Endothelial cell (in vitro differentiated cells): ENCODE results near the gene EGFLAM. TPM values are rescaled to one million over a fixed set of nuclear protein-coding genes. Genes with fewer than 3 reads are reported as not detected.

ENCODE experiments used
- DNase-seq: peaks from one replicate; pipeline ENCODE4 v3.0.0; 2021; ENCODE audit warnings: low spot score
- H3K27ac Mint-ChIP-seq: one replicate; pipeline ENCODE4 v1.8.0; 2021; ENCODE audit warnings: mixed read lengths, inconsistent platforms; ENCODE audit not compliant: unreplicated experiment
- H3K27me3 Mint-ChIP-seq: one replicate; pipeline ENCODE4 v1.8.0; 2021; ENCODE audit warnings: mild to moderate bottlenecking, moderate library complexity, mixed read lengths, inconsistent platforms; ENCODE audit not compliant: unreplicated experiment
- H3K36me3 Mint-ChIP-seq: one replicate; pipeline ENCODE4 v1.8.0; 2021; ENCODE audit warnings: mild to moderate bottlenecking, low read depth, mixed read lengths, inconsistent platforms; ENCODE audit not compliant: unreplicated experiment
- H3K4me1 Mint-ChIP-seq: one replicate; pipeline ENCODE4 v1.8.0; 2021; ENCODE audit warnings: mild to moderate bottlenecking, mixed read lengths, inconsistent platforms; ENCODE audit not compliant: unreplicated experiment
- H3K4me3 Mint-ChIP-seq: one replicate; pipeline ENCODE4 v1.8.0; 2021; ENCODE audit warnings: mild to moderate bottlenecking, mixed read lengths, inconsistent platforms; ENCODE audit not compliant: unreplicated experiment
- H3K9me3 Mint-ChIP-seq: one replicate; pipeline ENCODE4 v1.8.0; 2021; ENCODE audit warnings: mixed read lengths, inconsistent platforms; ENCODE audit not compliant: unreplicated experiment
- CTCF ChIP-seq: fragments of 200-600 bp; sonication (generic); IDR thresholded peaks from one replicate; pipeline ENCODE4 v1.5.0; 2021; ENCODE audit warnings: antibody characterized with exemption; ENCODE audit not compliant: unreplicated experiment
- total RNA-seq: library from RNA; stranded (reverse); fragmentation: NEBNext Ultra II Directional; extraction: Animal tissue kit (Norgen Biotek cat#: 25700); gene quantifications from one replicate; pipeline ENCODE4 v1.2.1, GENCODE V29; 2021; ENCODE audit not compliant: unreplicated experiment

EGFLAM gene
- total RNA-seq, 1 donor from 2014 or later: 29.6 TPM

GRCh38 chr5:38347040-38347763 is 88.8 kb downstream of the EGFLAM start:
- Mint-ChIP-seq H3K36me3 (peaks cover 4% of the 10 kb centered on the region), H3K4me3 (no peak overlapping the region), H3K27ac (no peak overlapping the region), H3K27me3 (peaks cover 5% of the 10 kb centered on the region), H3K9me3 (no peaks in the 10 kb centered on the region), H3K4me1 (peaks cover 8% of the 10 kb centered on the region)
- no peak for DNase-seq
- no peak for TF ChIP-seq CTCF

GRCh38 chr5:38347896-38348295 is 89.5 kb downstream of the EGFLAM start:
- Mint-ChIP-seq H3K27me3 (peaks cover 5% of the 10 kb centered on the region), H3K4me1 (peaks cover 8% of the 10 kb centered on the region), H3K9me3 (no peaks in the 10 kb centered on the region), H3K27ac (peak overlapping the region; percentile 36), H3K36me3 (peaks cover 4% of the 10 kb centered on the region), H3K4me3 (no peak overlapping the region)
- no peak for DNase-seq
- TF ChIP-seq CTCF: no peak

GRCh38 chr5:38360323-38361061 is 102.1 kb downstream of the EGFLAM start:
- Mint-ChIP-seq H3K4me3 (no peak overlapping the region), H3K9me3 (no peaks in the 10 kb centered on the region), H3K27ac (no peak overlapping the region), H3K4me1 (no peaks in the 10 kb centered on the region), H3K36me3 (no peaks in the 10 kb centered on the region), H3K27me3 (no peaks in the 10 kb centered on the region)
- no peak for TF ChIP-seq CTCF
- DNase-seq: no peak

DNA sequence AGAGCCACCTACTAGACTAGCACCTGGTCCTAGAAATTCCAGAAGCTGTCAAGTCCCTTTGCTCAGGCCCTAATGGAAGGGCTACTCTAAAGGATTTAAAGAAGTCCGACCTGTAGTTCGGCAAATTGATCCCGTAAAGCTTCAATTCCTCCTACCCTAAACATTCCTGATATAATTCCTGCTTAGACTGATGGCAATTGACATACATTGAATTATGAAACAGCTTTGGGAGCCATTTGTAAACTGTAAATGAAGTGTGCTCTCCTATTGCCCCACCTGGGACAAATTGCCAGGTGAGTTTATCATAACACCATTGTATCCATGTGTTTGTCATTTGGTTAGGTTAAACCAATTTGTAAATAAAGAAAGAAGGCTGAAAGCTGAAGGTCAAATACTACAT is 104.4 kb downstream of the EGFLAM start:
- Mint-ChIP-seq H3K36me3 (no peaks in the 10 kb centered on the region), H3K4me1 (peaks cover 8% of the 10 kb centered on the region), H3K9me3 (no peaks in the 10 kb centered on the region), H3K27me3 (peaks cover 2% of the 10 kb centered on the region), H3K27ac (no peak overlapping the region), H3K4me3 (no peak overlapping the region)
- no peak for TF ChIP-seq CTCF
- no peak for DNase-seq

- Mint-ChIP-seq H3K27me3 (peaks cover 5% of the 10 kb centered on the region), H3K9me3 (no peaks in the 10 kb centered on the region), H3K27ac (no peak overlapping the region), H3K36me3 (no peaks in the 10 kb centered on the region), H3K4me3 (no peak overlapping the region), H3K4me1 (peaks cover 22% of the 10 kb centered on the region)
- no peak for TF ChIP-seq CTCF
- DNase-seq: no peak
Measured at GRCh38 chr5:38364825-38365224, 106.5 kb downstream of the EGFLAM start.
